ENCODE results near the gene NRIP3. TPM values are rescaled to one million over a fixed set of nuclear protein-coding genes. Genes with fewer than 3 reads are reported as not detected.
A peak's percentile ranks its signal among the peaks of the same experiment; 100 is the strongest.

Gene NRIP3
- total and polyA plus RNA-seq, 2 donors (not counting 3 experiments of a cell fraction or from before 2014, with no cell fraction given) = 3.7 to 9.9 TPM

GRCh38 chr11:9046481-9046880 lies 42.7 kb upstream of the NRIP3 start:
- H2AFZ ChIP-seq (ENCODE audit: low read depth, low read length) = no peak overlapping the region
- dilution Hi-C loops (cut with MboI; ENCODE audit: extremely low pct_ligation_motif_present, low sequenced_read_pairs) (no loop called here), intact Hi-C loops (cut with micrococcal nuclease) (no loop called here)
- no peaks in the 10 kb centered on the region for H3K79me2 ChIP-seq (ENCODE audit: control insufficient read depth, insufficient read depth, low read length)
- no TSS peak for BruUV-seq (replicated peaks)
- POLR2A ChIA-PET = no interaction called here
- no peaks in the 10 kb centered on the region for H3K4me1 ChIP-seq (ENCODE audit: control insufficient read depth, extremely low read depth, insufficient read depth, low read length)
- TF ChIP-seq MYC (IDR thresholded peaks at IDR 0.05; ENCODE audit: low read depth, low read length) = no peak
- TF ChIP-seq JUN (IDR thresholded peaks at IDR 0.05; ENCODE audit: borderline replicate concordance, insufficient read depth, insufficient read length, low read depth) = no peak
- no peak for TF ChIP-seq EZH2 (IDR thresholded peaks at IDR 0.05; ENCODE audit: borderline replicate concordance, low read depth, low read length, severe bottlenecking)
- CTCF ChIA-PET = interaction anchor here (1.1 to 2.4 kb wide), 3 partner anchors 31 to 91 kb away, joined by 3 to 8 read pairs (median 7); no protein-coding TSS in a partner anchor
- H3K9me1 ChIP-seq (replicated peaks; ENCODE audit: control insufficient read depth, extremely low read depth, insufficient read depth, low read length) = no peaks in the 10 kb centered on the region
- no peak overlapping the region for H3K4me2 ChIP-seq (ENCODE audit: insufficient read depth, low read length)
- H3K36me3 ChIP-seq (ENCODE audit: control insufficient read depth in 2 of 2, extremely low read depth in 1 of 2, insufficient read depth in 2 of 2, low read length in 2 of 2) = no peaks in the 10 kb centered on the region
- no peak overlapping the region for H3K9ac ChIP-seq (replicated peaks; ENCODE audit: extremely low read depth, insufficient read depth, low read length)
- no peak overlapping the region for H3K4me3 ChIP-seq (replicated peaks in 1 of 3; ENCODE audit: insufficient read depth in 1 of 3, low read depth in 1 of 3, low read length in 3 of 3)
- DNase-seq (ENCODE audit: low read depth, low spot score) (no peak), FAIRE-seq (peak; percentile 35)
- peaks cover 7 to 11% of the 10 kb centered on the region in 2 experiments for H3K27me3 ChIP-seq (ENCODE audit: control insufficient read depth in 2 of 2, insufficient read depth in 2 of 2, low read length in 2 of 2)
- H3K9me3 ChIP-seq (replicated peaks; ENCODE audit: control insufficient read depth, insufficient read depth, low read length) = no peaks in the 10 kb centered on the region
- H3K27ac ChIP-seq (ENCODE audit: insufficient read depth, low read depth, low read length) = no peak overlapping the region
- H4K20me1 ChIP-seq (replicated peaks; ENCODE audit: control insufficient read depth, extremely low read depth, insufficient read depth, low read length) = no peaks in the 10 kb centered on the region

GRCh38 chr11:9042488-9042887 lies 38.7 kb upstream of the NRIP3 start:
- dilution Hi-C loops (cut with MboI; ENCODE audit: extremely low pct_ligation_motif_present, low sequenced_read_pairs) (no loop called here), intact Hi-C loops (cut with micrococcal nuclease) (no loop called here)
- Histone ChIP-seq H4K20me1 (replicated peaks; ENCODE audit: control insufficient read depth, extremely low read depth, insufficient read depth, low read length) (no peaks in the 10 kb centered on the region), H3K36me3 (ENCODE audit: control insufficient read depth in 2 of 2, extremely low read depth in 1 of 2, insufficient read depth in 2 of 2, low read length in 2 of 2) (no peaks in the 10 kb centered on the region), H3K4me3 (replicated peaks in 1 of 3; ENCODE audit: insufficient read depth in 1 of 3, low read depth in 1 of 3, low read length in 3 of 3) (no peak overlapping the region), H3K4me1 (ENCODE audit: control insufficient read depth, extremely low read depth, insufficient read depth, low read length) (no peaks in the 10 kb centered on the region), H3K27ac (ENCODE audit: insufficient read depth, low read depth, low read length) (no peak overlapping the region), H3K27me3 (ENCODE audit: control insufficient read depth in 2 of 2, insufficient read depth in 2 of 2, low read length in 2 of 2) (peaks cover 10 to 15% of the 10 kb centered on the region in 2 experiments), H2AFZ (ENCODE audit: low read depth, low read length) (no peak overlapping the region), H3K4me2 (ENCODE audit: insufficient read depth, low read length) (no peak overlapping the region), H3K9ac (replicated peaks; ENCODE audit: extremely low read depth, insufficient read depth, low read length) (no peak overlapping the region), H3K9me1 (replicated peaks; ENCODE audit: control insufficient read depth, extremely low read depth, insufficient read depth, low read length) (no peaks in the 10 kb centered on the region), H3K79me2 (ENCODE audit: control insufficient read depth, insufficient read depth, low read length) (no peaks in the 10 kb centered on the region), H3K9me3 (replicated peaks; ENCODE audit: control insufficient read depth, insufficient read depth, low read length) (no peaks in the 10 kb centered on the region)
- POLR2A ChIA-PET = no interaction called here
- no peak for TF ChIP-seq MYC (IDR thresholded peaks at IDR 0.05; ENCODE audit: low read depth, low read length)
- no peak for TF ChIP-seq FOS (IDR thresholded peaks at IDR 0.05; ENCODE audit: borderline replicate concordance, insufficient read depth, low read length)
- TF ChIP-seq JUN (IDR thresholded peaks at IDR 0.05; ENCODE audit: borderline replicate concordance, insufficient read depth, insufficient read length, low read depth) = no peak
- FAIRE-seq (no peak), DNase-seq (ENCODE audit: low read depth, low spot score) (no peak)
- no TSS peak for BruUV-seq (replicated peaks)
- CTCF ChIA-PET = interaction anchor here (1.0 kb wide), 1 partner anchor 9 kb away, joined by 3 read pairs; no protein-coding TSS in a partner anchor

All from endothelial cell of umbilical vein (primary cell).